ENCODE results near the gene ARAP1.

The ARAP1 gene

DNA sequence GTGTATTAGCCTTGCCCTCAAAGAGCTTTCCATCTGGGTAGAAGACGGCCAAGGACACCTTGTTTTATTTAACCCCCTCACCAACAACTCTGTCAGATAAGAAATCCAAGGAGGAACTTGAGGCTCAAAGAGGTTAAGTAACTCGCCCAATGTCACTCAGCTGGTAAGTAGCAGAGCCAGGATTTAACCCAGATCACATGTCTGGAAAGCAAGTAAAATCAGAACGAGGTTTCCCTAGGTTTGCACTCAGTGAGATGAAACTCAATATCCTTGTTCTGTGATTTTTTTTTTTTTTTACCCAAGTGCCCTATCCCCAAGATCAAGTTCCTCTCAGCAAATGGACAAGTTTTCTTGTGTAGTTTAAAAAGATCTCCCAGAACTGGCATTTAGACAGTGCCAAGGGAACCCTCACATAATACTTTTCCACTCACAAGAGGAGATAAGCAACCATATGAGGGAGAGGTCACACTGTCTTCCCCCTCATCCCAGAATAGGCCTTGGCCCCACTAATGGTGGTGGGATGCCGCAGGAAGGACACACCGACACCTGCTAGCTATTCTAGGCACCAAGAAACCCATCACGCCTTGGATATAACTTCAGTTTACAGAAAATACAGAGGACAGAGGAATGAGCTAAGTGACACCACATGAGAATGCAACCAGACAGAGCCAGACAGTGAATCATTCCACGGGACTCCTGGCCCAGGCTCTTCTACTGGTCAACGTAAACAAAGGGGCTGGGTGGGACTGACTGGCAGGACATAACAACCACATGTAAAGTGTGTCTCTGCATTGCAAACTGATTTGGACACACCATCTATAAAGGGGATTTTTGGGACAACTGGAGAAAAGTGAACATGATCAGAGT lies 8.6 kb upstream of the ARAP1 start:
- DNase-seq = no peak

DNA sequence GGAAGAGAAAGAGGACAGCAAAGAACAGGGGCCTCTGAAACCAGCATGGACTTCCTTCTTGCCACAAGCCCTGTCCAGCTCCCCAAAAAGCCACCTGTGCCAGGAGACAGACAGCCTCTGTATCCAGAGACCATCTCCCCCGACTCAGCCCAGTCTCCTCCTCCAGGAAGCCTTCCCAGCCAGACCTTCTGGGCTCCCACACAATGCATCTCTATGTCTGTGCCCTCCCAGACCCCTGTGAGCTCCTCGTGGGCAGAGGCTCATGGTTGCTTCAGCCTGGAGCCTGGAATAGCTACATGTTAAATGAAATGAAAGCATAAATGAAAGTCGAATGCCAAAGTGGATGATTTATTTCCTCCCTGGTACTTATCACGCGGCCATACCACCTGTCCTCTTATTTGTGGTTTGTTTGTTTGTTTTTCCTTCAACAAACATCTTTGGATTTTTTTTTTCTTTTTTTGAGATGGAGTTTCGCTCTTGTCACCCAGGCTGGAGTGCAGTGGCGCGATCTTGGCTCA lies 7.3 kb upstream of the ARAP1 start:
- no peak for DNase-seq

DNA sequence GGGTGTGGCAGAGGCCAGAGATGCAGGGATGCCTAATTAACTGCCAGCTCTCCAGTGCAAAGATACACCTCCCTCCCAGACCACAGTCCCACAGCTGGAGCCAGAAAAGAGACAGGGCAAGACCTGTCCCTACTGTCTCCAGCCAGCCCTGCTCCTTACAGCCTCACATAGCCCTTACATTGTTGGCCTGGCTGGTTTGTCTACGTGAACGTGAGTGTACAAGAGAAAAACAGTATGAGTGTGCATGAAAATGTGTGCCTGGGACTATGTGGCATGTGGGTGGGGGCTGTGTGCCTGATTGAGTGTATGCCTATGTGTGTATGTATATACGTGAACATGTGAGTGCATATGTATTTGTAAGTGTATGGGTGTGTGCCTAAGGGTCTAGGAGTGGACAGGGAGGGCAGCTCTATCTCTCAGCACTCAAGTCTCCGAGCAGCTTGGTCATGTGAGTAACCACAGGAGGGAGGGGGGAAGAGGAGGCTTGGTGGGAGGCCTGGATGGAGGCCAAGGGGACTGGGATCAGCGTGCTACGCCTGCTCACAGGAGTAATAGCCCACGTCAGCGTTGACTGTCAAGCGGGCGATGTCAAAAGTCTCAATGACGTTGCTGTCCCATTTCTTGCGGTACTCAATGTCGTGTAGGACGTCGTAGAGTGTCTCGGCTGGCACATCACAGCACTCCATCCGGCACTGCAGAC lies 6.6 kb upstream of the ARAP1 start:
- no peak for DNase-seq

DNA sequence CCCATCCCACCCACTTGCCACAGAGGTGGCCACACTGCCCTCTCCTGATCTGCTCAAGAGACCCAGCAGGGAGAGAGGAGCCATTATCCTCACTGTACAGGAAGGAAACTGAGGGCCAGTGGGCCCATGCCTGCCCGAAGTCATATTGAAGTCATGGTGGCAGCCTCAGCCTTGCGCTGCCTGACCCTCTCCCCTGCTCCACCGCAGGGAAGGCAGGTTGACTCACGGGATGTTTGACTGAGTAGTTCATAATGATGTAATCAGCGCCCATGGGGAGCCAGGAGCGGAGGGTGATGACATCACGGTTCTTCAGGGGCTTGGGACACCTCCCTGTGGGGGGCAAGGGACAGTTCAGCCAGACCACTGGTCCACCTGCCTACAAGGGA lies 6.1 kb upstream of the ARAP1 start:
- no peak for DNase-seq

DNA sequence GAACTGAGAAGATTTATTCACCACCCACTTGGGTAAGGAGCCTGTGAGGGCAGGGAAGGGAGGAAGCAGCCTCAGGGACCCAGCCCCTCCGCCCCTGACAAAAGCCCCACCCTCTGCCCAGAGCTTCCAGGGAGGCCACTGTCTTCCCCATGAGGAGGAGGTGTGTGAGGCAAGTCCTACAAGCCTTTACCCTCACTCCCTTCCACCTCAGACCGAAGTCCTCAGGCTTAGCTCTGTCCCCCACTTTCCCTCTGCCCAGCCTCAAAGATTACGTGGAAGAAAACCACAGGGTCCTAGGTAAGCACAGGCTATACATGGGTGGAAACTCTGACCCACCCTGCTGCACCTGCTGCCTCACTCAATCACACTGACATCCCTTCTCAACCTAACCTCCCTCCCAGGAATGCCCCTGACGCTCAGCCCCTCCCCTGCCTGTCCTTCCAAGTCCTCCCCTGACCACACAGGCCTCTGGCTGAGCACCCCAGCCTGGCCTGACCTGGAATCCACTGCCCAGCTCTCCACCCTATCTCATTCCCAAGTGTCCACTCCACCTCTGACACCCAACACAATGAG lies 3.6 kb upstream of the ARAP1 start:
- no peak for DNase-seq

DNA sequence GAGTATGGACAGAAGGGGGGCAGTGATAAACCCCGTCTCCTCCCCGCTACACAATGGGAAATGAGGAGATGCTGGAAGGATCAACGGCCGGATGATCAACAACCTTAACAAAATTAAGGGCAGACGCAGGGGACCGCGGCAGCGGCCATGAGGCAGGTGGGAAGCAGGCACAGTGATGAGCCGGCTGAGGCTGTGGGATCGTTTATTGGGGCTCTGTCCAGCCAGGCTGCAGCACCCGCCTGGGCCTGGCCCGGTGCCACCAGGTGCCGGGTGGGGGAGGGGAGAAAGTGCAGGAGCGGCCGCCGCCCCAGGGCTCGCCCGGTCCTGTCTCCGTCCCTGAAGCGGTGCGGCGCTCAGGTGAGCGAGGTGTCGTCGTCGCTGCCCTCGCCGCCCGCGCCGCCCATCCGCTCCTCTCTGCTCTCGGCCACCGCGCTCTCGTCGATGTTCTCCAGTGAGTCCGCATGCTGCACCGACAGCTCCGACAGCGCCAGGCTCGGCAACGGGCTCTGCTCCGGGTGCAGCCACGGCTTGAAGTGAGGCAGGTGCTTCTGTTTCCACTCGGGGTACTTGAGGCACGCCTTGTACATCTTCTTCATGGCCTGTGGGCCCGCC lies 2.4 kb upstream of the ARAP1 start:
- no peak for DNase-seq

DNA sequence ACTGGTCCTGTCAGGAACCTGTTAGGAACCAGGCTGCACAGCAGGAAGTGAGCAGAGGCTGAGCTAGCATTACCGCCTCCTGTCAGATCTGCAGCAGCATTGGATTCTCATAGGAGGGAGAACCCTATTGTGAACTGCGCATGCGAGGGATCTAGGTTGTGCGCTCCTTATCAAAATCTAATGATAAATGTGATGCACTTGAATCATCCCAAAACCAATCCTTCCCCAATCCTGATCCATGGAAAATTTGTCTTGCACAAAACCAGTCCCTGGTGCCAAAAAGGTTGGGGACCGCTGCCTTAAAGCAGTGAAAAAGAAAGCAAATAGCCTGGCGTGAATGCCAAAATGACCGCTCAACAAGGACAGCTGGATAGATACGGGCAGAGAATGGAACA lies 1.9 kb upstream of the ARAP1 start:
- DNase-seq = no peak

DNA sequence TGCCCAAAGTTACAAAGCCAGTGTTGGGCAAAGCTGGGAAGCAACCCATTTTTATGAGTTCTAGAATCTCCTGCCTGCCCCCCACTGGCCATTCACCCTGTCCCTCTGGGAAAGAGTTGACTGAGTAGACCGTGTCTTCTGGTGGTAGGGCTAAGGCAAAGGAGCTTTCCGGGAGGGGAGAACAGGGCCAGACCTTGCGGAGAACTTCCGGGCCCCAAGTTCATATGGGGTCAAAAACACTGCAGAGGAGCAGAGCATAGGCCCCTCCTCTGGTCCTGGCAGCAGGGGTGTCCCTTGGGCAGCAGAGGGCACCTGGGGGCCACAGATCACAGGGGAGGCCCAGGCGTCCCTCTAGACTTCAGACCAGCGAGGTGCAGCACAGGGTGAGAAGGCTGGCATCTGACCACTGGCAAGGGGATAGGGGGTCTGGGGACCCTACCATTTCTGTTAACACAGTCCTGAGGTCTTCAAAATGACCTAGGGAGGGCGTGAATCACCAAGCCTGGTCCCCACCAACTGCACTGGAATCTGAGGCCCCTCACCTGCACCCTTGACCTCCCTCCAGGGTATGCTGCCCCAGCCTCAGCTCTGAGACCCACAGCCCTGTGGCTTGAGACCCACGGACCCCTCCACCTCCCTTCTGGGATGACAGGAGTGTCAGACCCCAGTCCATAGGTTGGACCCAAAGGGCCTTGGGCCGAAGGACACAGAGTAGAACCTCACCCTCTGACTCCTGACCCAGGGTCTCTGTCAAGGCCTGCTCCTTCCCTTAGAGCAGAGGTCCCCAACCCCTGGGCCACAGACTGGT lies 1.3 kb upstream of the ARAP1 start:
- DNase-seq = no peak

DNA sequence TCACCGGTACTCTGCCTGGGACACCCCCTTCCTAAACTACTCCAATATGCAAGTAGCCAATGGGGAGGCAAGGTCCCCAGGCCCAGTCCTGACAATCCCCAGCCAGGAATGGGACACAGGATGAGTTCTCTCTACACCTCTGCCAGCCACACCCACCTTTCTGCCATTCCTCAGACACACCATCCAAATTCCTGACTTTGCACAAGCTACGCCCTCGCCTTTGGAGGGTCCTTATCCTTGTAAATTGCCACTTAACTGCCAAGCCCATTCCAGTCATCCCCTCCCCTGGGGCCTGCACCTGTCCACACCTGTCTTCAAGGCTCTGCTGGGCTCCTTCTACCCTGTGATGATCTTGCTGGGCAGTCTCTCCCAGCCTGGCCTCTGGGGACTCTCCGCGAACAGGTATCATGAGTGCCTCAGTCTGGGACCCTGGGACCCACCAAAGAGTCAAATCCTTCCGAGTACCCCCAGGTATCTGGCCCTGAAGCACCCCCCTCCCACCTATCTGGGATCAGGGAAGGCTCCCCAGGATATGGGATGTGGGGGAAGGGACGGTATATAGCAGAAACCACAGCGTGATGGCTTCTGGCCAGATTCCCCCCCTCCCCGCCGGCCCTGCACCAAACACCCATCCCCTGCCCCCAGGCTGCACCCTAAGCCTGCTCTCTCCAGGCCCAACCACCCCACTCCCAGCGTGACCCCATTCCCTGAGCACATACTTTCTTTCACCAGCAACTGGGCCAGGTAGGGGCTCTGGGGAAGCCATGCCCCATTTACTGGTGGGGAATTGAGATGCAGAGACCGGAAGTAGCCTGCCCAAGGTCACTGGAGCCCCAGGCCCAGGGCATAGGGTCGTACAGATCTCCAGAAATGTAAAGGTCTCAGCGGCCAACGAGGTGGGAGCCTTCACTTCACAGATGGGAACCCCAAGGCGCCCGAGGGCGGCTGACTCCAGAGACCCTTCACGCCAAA lies 806 bp downstream of the ARAP1 start:
- no peak for DNase-seq

DNA sequence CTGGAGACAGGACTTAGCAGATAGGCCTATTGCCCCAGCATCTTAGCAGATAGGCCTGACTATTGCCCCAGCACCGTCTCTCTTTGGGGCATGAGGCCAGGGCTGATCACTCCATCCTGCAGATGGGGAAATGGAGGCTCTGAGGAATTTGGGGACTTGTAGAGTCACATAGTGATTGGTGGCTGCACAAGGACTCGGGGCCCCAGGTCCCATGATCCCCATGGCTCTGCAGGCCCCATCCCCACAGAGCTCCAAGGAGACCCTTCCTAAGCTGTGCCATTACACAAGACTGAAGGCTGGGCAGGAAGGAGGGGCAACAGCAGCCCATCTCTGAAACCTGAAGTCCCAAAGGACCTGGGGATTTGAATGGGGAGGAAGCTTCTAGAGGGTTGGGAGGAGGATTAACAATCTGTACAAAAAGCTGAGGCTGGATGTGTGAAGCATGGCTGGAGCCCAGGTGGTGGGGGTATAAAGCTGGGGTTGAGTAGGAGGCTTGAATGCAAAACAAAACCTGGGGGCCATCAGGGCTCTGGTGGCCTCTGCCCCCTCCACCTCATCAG lies 1.6 kb downstream of the ARAP1 start:
- no peak for DNase-seq

DNA sequence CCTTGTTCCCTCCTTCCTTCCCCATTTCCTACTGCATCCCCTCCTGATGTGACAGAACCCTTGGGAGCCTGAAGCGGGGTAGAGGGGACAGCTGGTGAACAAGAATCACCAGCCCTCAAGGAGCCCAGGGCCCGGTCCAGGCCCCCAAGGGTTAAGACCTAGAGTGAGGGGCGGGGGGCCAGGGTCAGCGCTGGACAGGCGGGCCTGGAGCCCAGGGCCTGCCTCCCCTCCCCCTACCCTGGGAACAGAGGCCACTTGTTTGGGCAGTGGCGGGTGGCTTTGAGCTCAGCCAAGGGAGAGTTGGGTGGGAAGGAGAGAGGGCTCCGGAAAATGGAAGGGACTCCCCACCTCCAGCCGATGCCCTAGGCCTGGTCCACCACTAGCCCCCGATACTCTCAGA lies 2.1 kb downstream of the ARAP1 start:
- DNase-seq = no peak

DNA sequence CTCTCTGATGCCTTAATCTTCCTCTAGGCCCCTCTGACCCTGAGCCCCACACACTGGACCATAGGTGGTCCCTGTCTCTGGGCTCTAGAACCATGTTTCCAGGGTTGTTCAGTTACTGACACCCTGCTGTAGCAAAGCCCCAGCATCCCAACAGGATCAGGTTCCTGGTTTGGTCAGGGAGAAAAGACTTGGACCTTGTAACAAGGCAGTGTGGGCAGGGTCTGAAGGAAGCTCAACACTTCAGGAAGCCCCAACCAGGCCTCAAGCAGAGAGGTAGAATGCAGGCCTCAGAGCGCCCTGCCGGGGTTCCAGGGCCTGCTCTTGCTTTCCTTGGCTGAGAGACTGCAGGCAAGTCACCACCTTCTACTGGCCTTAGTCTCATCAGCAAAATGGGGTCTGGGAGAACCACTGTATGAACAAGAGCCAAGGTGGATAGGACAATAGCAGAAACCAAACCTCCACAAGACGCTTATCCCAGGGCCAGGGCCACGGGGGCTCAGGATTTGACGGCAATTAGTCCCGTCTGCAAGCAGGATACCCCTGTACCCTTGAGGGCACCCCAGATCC lies 4.8 kb downstream of the ARAP1 start:
- no peak for DNase-seq

DNA sequence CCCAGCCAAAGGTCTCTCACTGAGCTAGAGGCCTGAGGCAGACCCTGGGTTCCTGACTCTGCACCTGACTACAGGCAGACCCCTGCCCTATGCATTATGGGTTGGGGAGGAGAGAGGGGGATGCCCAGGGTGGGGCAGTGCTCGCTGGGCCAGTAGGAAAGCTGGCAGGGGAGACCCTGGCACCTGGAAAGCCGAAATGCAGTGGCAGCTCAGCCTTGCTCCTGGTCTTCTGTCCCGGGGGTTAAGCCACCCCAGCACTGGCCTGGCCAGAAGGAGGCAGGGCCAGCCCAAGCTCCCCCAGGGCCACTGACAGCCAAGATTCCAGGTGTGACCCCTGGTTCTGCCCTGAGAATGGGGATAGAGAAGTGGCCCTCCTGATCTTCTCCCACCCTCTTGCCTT lies 5.4 kb downstream of the ARAP1 start:
- no peak for DNase-seq

DNA sequence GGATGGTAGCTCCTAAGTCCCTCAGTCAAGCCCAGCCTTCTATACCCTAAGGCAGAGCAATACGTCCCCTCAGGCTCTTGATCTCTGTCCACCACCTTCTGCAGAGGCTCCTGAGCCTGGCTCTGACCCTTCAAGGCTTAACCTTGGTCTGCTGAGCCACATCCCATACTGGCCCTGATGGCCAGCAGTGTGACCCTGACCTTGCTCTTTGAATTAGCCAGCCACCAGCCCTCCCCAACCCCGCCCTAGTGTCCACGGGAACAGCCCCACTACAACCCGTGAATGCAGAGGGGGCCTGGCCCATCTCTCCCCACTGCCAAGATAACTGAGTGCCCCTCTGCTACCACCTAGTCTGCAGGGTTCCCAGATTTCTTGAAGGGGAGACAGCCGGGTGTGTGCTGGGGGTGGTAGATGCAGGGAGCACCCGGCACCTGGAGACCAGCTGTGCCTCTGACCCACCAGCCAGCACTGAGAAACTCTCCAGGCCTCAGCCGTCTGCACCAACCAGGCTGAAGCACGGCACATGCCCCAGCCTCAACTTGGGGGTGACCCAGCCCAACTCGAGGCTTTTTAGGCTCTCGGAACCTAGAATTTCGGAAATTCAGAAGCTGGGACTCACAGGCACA lies 6.2 kb downstream of the ARAP1 start:
- no peak for DNase-seq

DNA sequence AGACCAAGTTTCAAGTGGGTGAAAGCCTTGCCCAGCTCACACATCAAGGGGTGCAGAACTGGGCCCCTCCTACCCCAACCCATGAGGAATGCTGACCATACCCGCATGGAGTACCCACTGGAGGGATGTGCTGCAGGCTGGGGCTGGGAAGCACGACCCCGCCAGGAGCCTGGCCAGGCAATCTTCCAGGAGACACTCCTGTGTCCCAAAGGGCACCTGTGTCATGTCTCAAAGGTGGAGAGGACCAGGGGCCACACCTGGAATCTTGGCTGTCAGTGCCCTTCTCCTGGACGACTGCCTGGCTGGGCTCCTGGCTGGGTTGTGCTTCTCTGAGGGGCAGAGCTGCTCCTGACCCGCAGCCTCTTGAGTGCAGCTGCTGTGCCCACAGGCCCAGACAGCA lies 6.7 kb downstream of the ARAP1 start:
- no peak for DNase-seq

DNA sequence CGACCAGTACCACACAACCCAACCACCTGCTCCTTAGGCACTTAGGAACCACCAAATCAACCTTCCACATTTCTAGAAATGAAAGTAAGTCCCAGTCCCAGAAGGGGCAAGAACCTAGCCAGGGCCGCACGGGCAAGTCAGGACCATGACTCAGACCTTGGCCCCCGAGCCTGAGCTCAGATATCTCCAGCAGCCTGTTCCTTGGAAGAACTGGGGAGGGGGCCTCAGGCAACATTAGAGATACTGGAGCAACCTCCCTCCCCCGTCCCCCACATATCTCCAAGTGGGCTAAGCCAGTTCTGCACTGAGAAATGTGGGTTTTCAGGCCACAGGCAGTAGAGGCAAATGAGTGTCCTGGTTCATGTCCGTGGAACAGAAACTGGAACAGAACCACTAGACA lies 7.7 kb downstream of the ARAP1 start:
- DNase-seq = no peak

DNA sequence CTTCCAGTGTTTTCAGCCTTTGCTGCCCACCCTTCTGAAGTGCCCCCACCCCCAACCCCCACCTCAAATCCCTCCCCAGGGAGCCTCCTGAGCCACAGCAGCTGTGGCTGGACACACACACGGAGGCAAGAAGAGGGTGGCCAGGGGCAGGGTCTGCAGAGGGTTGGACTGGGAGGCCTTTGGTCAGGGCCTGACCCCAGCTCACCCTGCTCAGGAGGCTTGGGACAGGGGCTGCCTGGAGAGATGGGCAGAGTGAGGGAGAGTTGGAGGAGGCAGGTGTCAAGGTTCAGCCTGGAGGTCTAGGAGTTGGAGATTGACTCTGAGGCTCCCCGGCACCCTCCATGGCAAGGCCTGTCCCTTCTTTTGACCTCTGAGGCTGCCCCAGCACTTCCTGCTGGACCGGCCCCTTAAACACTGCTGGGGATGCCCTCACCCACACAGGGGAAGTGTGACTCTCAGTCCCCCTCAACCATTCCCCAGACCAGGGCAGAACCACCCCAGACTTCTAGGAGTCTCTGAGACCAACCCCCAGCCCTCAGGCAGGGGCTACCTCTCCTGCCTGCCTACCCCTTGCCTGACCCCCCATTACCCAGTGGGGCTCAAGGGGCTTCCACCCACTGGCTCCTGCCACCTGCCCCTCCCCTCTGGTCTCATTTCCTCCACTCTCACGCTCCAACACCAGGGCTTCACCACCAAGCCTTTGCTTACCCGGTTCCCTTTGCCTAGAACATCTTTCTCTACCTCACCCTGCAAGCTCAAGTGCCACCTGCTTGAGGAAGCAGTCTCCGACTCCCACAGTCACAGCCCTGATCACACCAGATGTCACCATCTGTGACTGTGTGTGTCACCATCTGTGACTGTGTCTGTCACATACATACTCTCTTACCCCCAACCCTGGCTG lies 8.6 kb downstream of the ARAP1 start:
- no peak for DNase-seq

DNA sequence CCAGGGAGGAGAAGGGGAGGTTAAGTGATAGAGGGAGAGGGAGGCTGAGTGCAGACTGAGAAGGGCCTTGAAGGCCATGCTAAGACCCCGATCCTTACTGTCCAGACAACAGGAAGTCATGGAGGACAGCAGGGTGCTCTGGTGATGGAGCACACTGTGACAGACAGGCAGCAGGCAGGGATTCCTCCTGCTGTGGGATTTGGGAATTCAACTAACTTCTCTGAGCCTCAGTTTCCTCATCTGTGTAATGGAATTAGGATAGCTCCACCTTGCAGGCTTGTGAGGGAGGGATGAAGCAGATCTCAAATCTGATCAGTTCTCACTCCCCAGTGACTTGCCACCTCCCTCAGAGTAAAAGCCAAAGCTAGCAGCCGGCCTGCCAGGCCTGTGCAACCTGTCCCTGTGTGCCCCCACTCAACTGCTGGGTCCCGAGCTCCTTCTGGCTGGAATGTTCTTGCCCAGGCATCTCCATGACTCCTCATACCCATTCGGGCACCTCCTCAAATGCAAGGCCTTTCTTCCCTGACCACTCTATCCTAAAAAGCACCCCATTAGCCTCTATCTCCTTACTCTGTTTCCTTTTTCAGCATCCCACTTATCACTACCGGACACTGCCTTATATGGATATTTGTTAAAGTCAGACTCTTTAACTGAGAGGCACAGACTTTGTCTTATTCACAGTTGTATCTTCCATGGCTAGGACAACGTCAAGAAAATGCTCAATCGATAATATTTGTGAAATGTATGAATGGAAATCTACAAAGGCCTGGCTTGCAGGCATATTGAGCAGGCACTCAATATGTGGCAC lies 9.5 kb downstream of the ARAP1 start:
- DNase-seq = no peak

Data from activated T-cell treated with anti-CD3 and anti-CD28 coated beads, Interleukin-2, amount 50 U/mL, for 1 hour (primary cell).